HEK293 (cell line): Measurements from ENCODE around the gene VASN.
A peak's percentile ranks its signal among the peaks of the same experiment; 100 is the strongest.

Source experiments
- CTCF ChIA-PET: fragments of 350-600 bp; formaldehyde crosslinking; extraction: SDS; loops from one replicate; lab custom pipeline; 2021; ENCODE audit warnings: antibody characterized with exemption; lab: Yijun Ruan, JAX
- POLR2A ChIA-PET: fragments of 300-600 bp; formaldehyde crosslinking; extraction: SDS; loops from one replicate; lab custom pipeline; 2020; ENCODE audit warnings: antibody characterized with exemption, inconsistent platforms; lab: Yijun Ruan, JAX
- H3K27ac ChIP-seq: fragments of 200-500 bp; sonication (Bioruptor generic); 2 replicates; pipeline ENCODE4 v1.5.1; 2014; ENCODE audit warnings: low read depth, low read length, control low read depth, inconsistent platforms; ENCODE audit errors: extremely low read depth
- H3K36me3 ChIP-seq, 2 experiments: fragments of 200-500 bp in 1 of 2; sonication (Bioruptor generic) in 1 of 2; 1 replicate in 1 of 2; 2 replicates in 1 of 2; pipeline ENCODE4 v1.5.1; 2014 to 2017; ENCODE audit warnings: inconsistent platforms in 2 of 2, low read length in 2 of 2; ENCODE audit not compliant: control insufficient read depth in 2 of 2, insufficient read depth in 1 of 2
- H3K4me1 ChIP-seq: fragments of 200-500 bp; sonication (Bioruptor generic); 2 replicates; pipeline ENCODE4 v1.5.1; 2014; ENCODE audit warnings: mild to moderate bottlenecking, low read length, inconsistent platforms; ENCODE audit not compliant: control insufficient read depth, insufficient read depth
- H3K4me3 ChIP-seq: 2 replicates; pipeline ENCODE4 v1.5.1; 2011; ENCODE audit warnings: low read depth, mild to moderate bottlenecking, control low read depth, low read length, moderate library complexity
- H3K9me3 ChIP-seq: fragments of 200-500 bp; sonication (Bioruptor generic); 2 replicates; pipeline ENCODE4 v1.5.1; 2014; ENCODE audit warnings: low read depth, low read length, inconsistent platforms; ENCODE audit not compliant: control insufficient read depth, insufficient read depth
- AEBP2 ChIP-seq: fragments of 450-650 bp; formaldehyde crosslinking; IDR thresholded peaks from 2 replicates; pipeline ENCODE4 v1.5.1; 2016; ENCODE audit warnings: missing biosample characterization, missing genetic modification characterization, borderline replicate concordance
- KLF10 ChIP-seq: fragments of 450-650 bp; IDR thresholded peaks from 2 replicates; pipeline ENCODE4 v1.5.1; 2018; ENCODE audit warnings: missing biosample characterization, mild to moderate bottlenecking, missing genetic modification characterization
- SP7 ChIP-seq: fragments of 450-650 bp; formaldehyde crosslinking; IDR thresholded peaks from 2 replicates; pipeline ENCODE4 v1.5.1; 2016; ENCODE audit warnings: missing biosample characterization, missing genetic modification characterization
- ZFP3 ChIP-seq: fragments of 450-650 bp; formaldehyde crosslinking; IDR thresholded peaks from 2 replicates; pipeline ENCODE4 v1.5.1; 2016; ENCODE audit warnings: low read depth, missing biosample characterization, missing genetic modification characterization
- ZNF157 ChIP-seq: fragments of 450-650 bp; formaldehyde crosslinking; IDR thresholded peaks from 2 replicates; pipeline ENCODE4 v1.5.1; 2016; ENCODE audit warnings: missing biosample characterization, missing genetic modification characterization
- ZNF248 ChIP-seq: fragments of 450-650 bp; formaldehyde crosslinking; IDR thresholded peaks from 2 replicates; pipeline ENCODE4 v1.5.1; 2017; ENCODE audit warnings: missing biosample characterization, missing genetic modification characterization
- ZNF266 ChIP-seq: fragments of 450-650 bp; formaldehyde crosslinking; IDR thresholded peaks from 2 replicates; pipeline ENCODE4 v1.5.1; 2016; ENCODE audit warnings: missing biosample characterization, missing genetic modification characterization, low read depth
- ZNF394 ChIP-seq: fragments of 450-650 bp; formaldehyde crosslinking; IDR thresholded peaks from 2 replicates; pipeline ENCODE4 v1.5.1; 2016; ENCODE audit warnings: missing biosample characterization, missing genetic modification characterization, mild to moderate bottlenecking, moderate library complexity, borderline replicate concordance
- ZNF404 ChIP-seq: fragments of 450-650 bp; formaldehyde crosslinking; IDR thresholded peaks from 2 replicates; pipeline ENCODE4 v1.5.1; 2017; ENCODE audit warnings: missing biosample characterization, missing genetic modification characterization
- ZNF623 ChIP-seq: fragments of 450-650 bp; formaldehyde crosslinking; IDR thresholded peaks from 2 replicates; pipeline ENCODE4 v1.5.1; 2016; ENCODE audit warnings: missing biosample characterization, missing genetic modification characterization
- ZNF658 ChIP-seq: fragments of 450-650 bp; formaldehyde crosslinking; IDR thresholded peaks from 2 replicates; pipeline ENCODE4; 2016; ENCODE audit warnings: missing biosample characterization, missing genetic modification characterization
- ZNF701 ChIP-seq: fragments of 450-650 bp; formaldehyde crosslinking; IDR thresholded peaks from 2 replicates; pipeline ENCODE4 v1.5.1; 2016; ENCODE audit warnings: missing biosample characterization, missing genetic modification characterization
- ZNF76 ChIP-seq: fragments of 450-650 bp; formaldehyde crosslinking; IDR thresholded peaks from 2 replicates; pipeline ENCODE4; 2016; ENCODE audit warnings: low read depth, missing biosample characterization, missing genetic modification characterization, borderline replicate concordance
- ZNF830 ChIP-seq: fragments of 450-650 bp; IDR thresholded peaks from 2 replicates; pipeline ENCODE4 v1.5.0; 2018; ENCODE audit warnings: missing biosample characterization, missing genetic modification characterization, low read depth, mild to moderate bottlenecking, moderate library complexity
- TF ChIP-seq, protein P1 (sequence below): fragments of 450-650 bp; formaldehyde crosslinking; IDR thresholded peaks from 2 replicates; pipeline ENCODE4 v1.5.1; 2016; ENCODE audit warnings: missing biosample characterization, missing genetic modification characterization
- TF ChIP-seq, protein P2 (sequence below): fragments of 450-650 bp; formaldehyde crosslinking; IDR thresholded peaks from 2 replicates; pipeline ENCODE4 v1.5.1; 2016; ENCODE audit warnings: missing biosample characterization, missing genetic modification characterization, borderline replicate concordance

VASN gene

DNA sequence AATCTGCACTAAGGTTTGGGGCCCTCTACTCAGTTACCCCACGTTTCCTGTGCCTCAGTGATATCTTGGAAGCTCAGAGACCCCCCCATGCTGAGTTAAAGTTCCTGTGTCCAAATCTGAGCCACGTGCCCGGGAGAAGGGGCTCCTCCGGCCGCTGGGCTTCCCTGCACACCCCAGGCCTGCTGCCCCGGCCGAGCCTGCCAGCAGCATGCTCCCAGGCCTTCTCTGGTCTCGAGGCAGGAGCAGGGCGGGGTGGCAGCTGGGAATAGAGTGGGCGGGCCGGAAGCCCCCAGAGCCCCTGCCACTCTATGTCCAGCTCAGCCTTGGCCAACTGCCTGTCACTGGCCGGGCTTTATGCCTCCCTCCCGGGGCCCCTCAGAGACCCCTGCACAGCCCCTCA lies 5.6 kb upstream of the VASN start:
- Histone ChIP-seq H3K4me3 (no peak overlapping the region), H3K27ac (no peak overlapping the region), H3K9me3 (no peaks in the 10 kb centered on the region), H3K4me1 (no peaks in the 10 kb centered on the region), H3K36me3 (peaks cover 0 to 26% of the 10 kb centered on the region in 2 experiments; a peak in 2 of 3 replicates)
- ChIA-PET POLR2A (interaction anchor here (0.6 to 0.7 kb wide), 2 partner anchors 34 to 112 kb away, joined by 3 to 4 read pairs; no protein-coding TSS in a partner anchor), CTCF (interaction anchor here (2.0 kb wide), 1 partner anchor 37 kb away, joined by 16 read pairs; no protein-coding TSS in a partner anchor)
- TF ChIP-seq ZNF266 (tag by site-specific recombination) (no peak), ZNF394 (no peak), AEBP2 (no peak), ZNF248 (no peak), ZNF830 (tag by site-specific recombination) (no peak), ZNF658 (tag by site-specific recombination) (no peak), SP7 (tag by site-specific recombination) (no peak), ZNF76 (tag by site-specific recombination) (no peak), ZNF404 (tag by site-specific recombination) (no peak), ZNF157 (tag by site-specific recombination) (no peak)
- TF ChIP-seq, protein P1, sequence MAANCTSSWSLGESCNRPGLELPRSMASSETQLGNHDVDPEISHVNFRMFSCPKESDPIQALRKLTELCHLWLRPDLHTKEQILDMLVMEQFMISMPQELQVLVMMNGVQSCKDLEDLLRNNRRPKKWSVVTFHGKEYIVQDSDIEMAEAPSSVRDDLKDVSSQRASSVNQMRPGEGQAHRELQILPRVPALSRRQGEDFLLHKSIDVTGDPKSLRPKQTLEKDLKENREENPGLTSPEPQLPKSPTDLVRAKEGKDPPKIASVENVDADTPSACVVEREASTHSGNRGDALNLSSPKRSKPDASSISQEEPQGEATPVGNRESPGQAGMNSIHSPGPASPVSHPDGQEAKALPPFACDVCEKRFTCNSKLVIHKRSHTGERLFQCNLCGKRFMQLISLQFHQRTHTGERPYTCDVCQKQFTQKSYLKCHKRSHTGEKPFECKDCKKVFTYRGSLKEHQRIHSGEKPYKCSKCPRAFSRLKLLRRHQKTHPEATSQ (tag by site-specific recombination): no peak
- TF ChIP-seq, protein P2, sequence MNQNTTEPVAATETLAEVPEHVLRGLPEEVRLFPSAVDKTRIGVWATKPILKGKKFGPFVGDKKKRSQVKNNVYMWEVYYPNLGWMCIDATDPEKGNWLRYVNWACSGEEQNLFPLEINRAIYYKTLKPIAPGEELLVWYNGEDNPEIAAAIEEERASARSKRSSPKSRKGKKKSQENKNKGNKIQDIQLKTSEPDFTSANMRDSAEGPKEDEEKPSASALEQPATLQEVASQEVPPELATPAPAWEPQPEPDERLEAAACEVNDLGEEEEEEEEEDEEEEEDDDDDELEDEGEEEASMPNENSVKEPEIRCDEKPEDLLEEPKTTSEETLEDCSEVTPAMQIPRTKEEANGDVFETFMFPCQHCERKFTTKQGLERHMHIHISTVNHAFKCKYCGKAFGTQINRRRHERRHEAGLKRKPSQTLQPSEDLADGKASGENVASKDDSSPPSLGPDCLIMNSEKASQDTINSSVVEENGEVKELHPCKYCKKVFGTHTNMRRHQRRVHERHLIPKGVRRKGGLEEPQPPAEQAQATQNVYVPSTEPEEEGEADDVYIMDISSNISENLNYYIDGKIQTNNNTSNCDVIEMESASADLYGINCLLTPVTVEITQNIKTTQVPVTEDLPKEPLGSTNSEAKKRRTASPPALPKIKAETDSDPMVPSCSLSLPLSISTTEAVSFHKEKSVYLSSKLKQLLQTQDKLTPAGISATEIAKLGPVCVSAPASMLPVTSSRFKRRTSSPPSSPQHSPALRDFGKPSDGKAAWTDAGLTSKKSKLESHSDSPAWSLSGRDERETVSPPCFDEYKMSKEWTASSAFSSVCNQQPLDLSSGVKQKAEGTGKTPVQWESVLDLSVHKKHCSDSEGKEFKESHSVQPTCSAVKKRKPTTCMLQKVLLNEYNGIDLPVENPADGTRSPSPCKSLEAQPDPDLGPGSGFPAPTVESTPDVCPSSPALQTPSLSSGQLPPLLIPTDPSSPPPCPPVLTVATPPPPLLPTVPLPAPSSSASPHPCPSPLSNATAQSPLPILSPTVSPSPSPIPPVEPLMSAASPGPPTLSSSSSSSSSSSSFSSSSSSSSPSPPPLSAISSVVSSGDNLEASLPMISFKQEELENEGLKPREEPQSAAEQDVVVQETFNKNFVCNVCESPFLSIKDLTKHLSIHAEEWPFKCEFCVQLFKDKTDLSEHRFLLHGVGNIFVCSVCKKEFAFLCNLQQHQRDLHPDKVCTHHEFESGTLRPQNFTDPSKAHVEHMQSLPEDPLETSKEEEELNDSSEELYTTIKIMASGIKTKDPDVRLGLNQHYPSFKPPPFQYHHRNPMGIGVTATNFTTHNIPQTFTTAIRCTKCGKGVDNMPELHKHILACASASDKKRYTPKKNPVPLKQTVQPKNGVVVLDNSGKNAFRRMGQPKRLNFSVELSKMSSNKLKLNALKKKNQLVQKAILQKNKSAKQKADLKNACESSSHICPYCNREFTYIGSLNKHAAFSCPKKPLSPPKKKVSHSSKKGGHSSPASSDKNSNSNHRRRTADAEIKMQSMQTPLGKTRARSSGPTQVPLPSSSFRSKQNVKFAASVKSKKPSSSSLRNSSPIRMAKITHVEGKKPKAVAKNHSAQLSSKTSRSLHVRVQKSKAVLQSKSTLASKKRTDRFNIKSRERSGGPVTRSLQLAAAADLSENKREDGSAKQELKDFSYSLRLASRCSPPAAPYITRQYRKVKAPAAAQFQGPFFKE: no peak

DNA sequence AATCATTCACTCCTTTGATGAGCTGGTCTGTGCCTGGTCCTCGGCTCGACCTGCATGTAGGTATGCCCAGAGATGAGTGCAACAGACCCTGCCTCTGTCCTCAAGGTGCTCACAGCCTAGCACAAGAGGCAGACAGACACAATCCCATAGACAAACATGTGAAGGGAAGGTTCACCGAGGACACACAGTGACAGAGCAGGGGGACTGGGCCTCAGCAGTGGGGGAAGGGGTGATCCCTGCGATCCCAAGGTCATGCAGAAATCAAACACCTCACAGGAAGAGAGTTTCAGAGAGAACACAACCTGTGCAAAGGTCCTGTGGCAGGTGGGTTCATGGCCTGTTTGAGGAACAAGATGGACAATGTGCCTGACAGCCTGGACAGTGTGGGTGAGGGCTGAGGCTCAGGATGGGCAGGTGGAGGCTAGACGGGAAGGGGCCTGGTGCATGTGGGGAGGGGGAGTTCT lies 4.2 kb upstream of the VASN start:
- peaks cover 0 to 17% of the 10 kb centered on the region in 2 experiments; a peak in 2 of 3 replicates for H3K36me3 ChIP-seq
- POLR2A ChIA-PET: no interaction called here
- H3K9me3 ChIP-seq: no peaks in the 10 kb centered on the region
- H3K4me3 ChIP-seq: no peak overlapping the region
- peaks cover 4% of the 10 kb centered on the region for H3K4me1 ChIP-seq
- CTCF ChIA-PET: interaction anchor here (1.0 to 1.2 kb wide), 3 partner anchors 8 to 79 kb away, joined by 3 read pairs; no protein-coding TSS in a partner anchor
- no peak overlapping the region for H3K27ac ChIP-seq
- TF ChIP-seq ZFP3 (tag by site-specific recombination) (no peak), ZNF701 (no peak), ZNF623 (tag by site-specific recombination) (peak; percentile 99), KLF10 (no peak)
